HEK293T (cell line): ENCODE data around the gene SLC25A11.

Experiments used
- BHLHE40 ChIP-seq: fragments of 450-650 bp; IDR thresholded peaks from 2 replicates; pipeline ENCODE4 v1.6.1; 2016; ENCODE audit warnings: mild to moderate bottlenecking, moderate library complexity, borderline replicate concordance
- CTBP1 ChIP-seq: fragments of 450-650 bp; IDR thresholded peaks from 2 replicates; pipeline ENCODE4 v1.6.1; 2016; ENCODE audit warnings: borderline replicate concordance
- ELF4 ChIP-seq: fragments of 450-650 bp; IDR thresholded peaks from 2 replicates; pipeline ENCODE4 v1.6.1; 2017; ENCODE audit warnings: antibody characterized with exemption
- FOXK2 ChIP-seq: fragments of 450-650 bp; IDR thresholded peaks from 2 replicates; pipeline ENCODE4 v1.6.1; 2016; ENCODE audit warnings: mild to moderate bottlenecking
- FOXM1 ChIP-seq: fragments of 450-650 bp; IDR thresholded peaks from 2 replicates; pipeline ENCODE4 v1.6.1; 2017; ENCODE audit warnings: mild to moderate bottlenecking, borderline replicate concordance
- LEF1 ChIP-seq: fragments of 450-650 bp; IDR thresholded peaks from 2 replicates; pipeline ENCODE4 v1.6.1; 2017; ENCODE audit warnings: mild to moderate bottlenecking, borderline replicate concordance
- TF ChIP-seq, protein P1 (sequence below): fragments of 450-650 bp; IDR thresholded peaks from 2 replicates; pipeline ENCODE4 v1.6.1; 2016

DNA sequence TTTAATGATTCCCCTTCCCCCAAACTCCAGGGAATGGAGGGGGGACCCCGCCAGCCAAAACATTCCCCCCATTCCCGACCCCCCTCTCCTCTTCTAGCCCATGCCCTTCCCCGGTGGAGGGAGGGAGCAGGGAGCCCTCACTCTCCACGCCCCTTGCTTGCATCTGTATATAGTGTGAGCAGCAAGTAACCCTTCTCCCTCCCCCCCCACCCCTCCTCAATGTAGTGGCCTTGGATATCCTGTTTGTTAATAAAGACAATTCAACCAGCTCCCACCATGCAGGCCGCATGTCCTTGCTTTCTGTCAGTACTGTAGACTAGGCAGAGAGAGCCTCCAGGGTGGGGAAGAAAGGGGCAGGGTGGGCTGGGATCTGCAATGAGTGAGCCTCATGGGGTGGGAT lies 42.1 kb downstream of the SLC25A11 start:
- TF ChIP-seq BHLHE40 (no peak), FOXM1 (no peak), CTBP1 (no peak), FOXK2 (no peak), LEF1 (no peak), ELF4 (no peak)
- TF ChIP-seq, protein P1, sequence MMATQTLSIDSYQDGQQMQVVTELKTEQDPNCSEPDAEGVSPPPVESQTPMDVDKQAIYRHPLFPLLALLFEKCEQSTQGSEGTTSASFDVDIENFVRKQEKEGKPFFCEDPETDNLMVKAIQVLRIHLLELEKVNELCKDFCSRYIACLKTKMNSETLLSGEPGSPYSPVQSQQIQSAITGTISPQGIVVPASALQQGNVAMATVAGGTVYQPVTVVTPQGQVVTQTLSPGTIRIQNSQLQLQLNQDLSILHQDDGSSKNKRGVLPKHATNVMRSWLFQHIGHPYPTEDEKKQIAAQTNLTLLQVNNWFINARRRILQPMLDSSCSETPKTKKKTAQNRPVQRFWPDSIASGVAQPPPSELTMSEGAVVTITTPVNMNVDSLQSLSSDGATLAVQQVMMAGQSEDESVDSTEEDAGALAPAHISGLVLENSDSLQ = no peak
